ENCODE measurements around the gene RIPK1.

The RIPK1 gene

DNA sequence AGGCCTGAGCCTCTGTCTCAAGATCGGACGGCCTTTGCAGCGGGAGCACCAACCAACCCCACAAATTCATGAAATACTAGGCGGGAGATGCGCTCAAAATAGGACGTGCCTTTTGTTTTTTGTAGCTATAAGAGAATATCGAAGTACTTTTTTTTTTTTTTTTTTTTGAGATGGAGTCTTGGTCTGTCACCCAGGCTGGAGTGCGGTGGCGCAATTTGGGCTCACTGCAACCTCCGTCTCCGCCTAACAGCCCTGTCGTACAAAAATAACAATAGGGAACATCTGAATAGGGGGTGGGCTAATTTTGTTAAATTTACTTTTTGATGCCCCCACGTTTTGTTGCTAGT lies 94.9 kb downstream of the RIPK1 start:
- no peak for DNase-seq (ENCODE audit: low spot score)

DNA sequence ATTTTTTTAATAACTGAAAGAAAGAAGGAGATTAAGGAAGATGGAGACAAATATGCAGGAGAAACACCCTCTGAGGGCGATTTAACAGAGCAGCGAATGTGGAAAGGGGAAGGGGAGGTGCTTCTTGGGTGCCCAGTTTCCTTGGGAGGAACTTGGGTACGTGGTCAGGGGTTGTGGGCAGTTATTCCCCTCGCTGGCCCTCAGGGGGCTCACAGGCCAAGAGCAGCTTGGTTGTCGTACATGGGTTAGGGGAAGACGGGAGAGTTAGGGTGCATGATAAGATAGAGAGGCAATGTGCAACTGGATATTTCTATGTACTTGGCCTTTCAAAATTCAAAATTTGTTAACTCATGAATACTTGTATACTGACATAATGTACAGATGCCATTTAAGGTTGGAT lies 96.1 kb downstream of the RIPK1 start:
- DNase-seq (ENCODE audit: low spot score), result no peak

Data from ecto neural progenitor cell (in vitro differentiated cells).